ENCODE measurements around the gene TFR2. TPM values are rescaled to one million over a fixed set of nuclear protein-coding genes. Genes with fewer than 3 reads are reported as not detected.

The TFR2 gene
- total RNA-seq, 1 experiment from 2014 or later, result not detected

GRCh38 chr7:100573691-100574361 lies 67.5 kb downstream of the TFR2 start, which contains the start of gene SAP25:
TSS of gene SAP25 (minus strand) at chr7:100573900. CDS start at chr7:100573742, 158 bp downstream.
- Histone ChIP-seq H3K36me3 (ENCODE audit: low read depth, low read length) (no peaks in the 10 kb centered on the region), H3K27me3 (ENCODE audit: low read length) (no peaks in the 10 kb centered on the region), H3K9me2 (replicated peaks; ENCODE audit: low read length) (no peaks in the 10 kb centered on the region), H3K9ac (ENCODE audit: low read length) (no peak within 1 kb of the TSS), H2AFZ (ENCODE audit: low read length) (no peak within 1 kb of the TSS), H3K4me3 (ENCODE audit: low read length) (no peak within 1 kb of the TSS), H3K4me2 (ENCODE audit: low read length) (no peak within 1 kb of the TSS), H3K27ac (ENCODE audit: low read length) (no peak within 1 kb of the TSS), H4K20me1 (ENCODE audit: low read length) (no peaks in the 10 kb centered on the region), H3K9me3 (ENCODE audit: low read length) (no peaks in the 10 kb centered on the region), H3K79me2 (ENCODE audit: low read length) (no peaks in the 10 kb centered on the region), H3K4me1 (ENCODE audit: insufficient read depth, low read length) (no peaks in the 10 kb centered on the region; the same call in 1 of the 2 replicates), H3F3A (ENCODE audit: low read length, unreplicated experiment) (no peaks in the 10 kb centered on the region)
- DNase-seq (no peak), ATAC-seq (no peak)
- CTCF ChIA-PET, result no interaction called here
- TF ChIP-seq CTCF (conservative IDR thresholded peaks at IDR 0.05; ENCODE audit: low read depth, low read length) (no peak), EZH2phosphoT487 (IDR thresholded peaks at IDR 0.05; ENCODE audit: borderline replicate concordance, low read length) (no peak), EZH2 (IDR thresholded peaks at IDR 0.05; ENCODE audit: low read length, unreplicated experiment) (no peak)
- POLR2A ChIA-PET (ENCODE audit: unreplicated experiment), result no interaction called here
- no TSS peak for BruUV-seq (replicated peaks)
- intact Hi-C loops (cut with micrococcal nuclease), result no loop called here

- Histone ChIP-seq H3K9me2 (replicated peaks; ENCODE audit: low read length) (no peaks in the 10 kb centered on the region), H3K9ac (ENCODE audit: low read length) (no peak overlapping the region), H3K27ac (ENCODE audit: low read length) (no peak overlapping the region), H3K4me1 (ENCODE audit: insufficient read depth, low read length) (no peaks in the 10 kb centered on the region; the same call in 1 of the 2 replicates), H3K9me3 (ENCODE audit: low read length) (no peaks in the 10 kb centered on the region), H3K27me3 (ENCODE audit: low read length) (no peaks in the 10 kb centered on the region), H3F3A (ENCODE audit: low read length, unreplicated experiment) (no peaks in the 10 kb centered on the region), H3K79me2 (ENCODE audit: low read length) (no peaks in the 10 kb centered on the region), H4K20me1 (ENCODE audit: low read length) (no peaks in the 10 kb centered on the region), H3K4me3 (ENCODE audit: low read length) (no peak overlapping the region), H3K4me2 (ENCODE audit: low read length) (no peak overlapping the region), H3K36me3 (ENCODE audit: low read depth, low read length) (no peaks in the 10 kb centered on the region), H2AFZ (ENCODE audit: low read length) (no peak overlapping the region)
- ChIA-PET CTCF (interaction anchor here (0.5 to 0.6 kb wide), 2 partner anchors 91 to 118 kb away, joined by 3 to 4 read pairs; no protein-coding TSS in a partner anchor), POLR2A (ENCODE audit: unreplicated experiment) (no interaction called here)
- DNase-seq, result no peak
- no peak for ATAC-seq
- no TSS peak for BruUV-seq (replicated peaks)
- no peak for TF ChIP-seq EZH2phosphoT487 (IDR thresholded peaks at IDR 0.05; ENCODE audit: borderline replicate concordance, low read length)
- no peak for TF ChIP-seq EZH2 (IDR thresholded peaks at IDR 0.05; ENCODE audit: low read length, unreplicated experiment)
- intact Hi-C loops (cut with micrococcal nuclease), result no loop called here
Observed at GRCh38 chr7:100572949-100573675, 68.2 kb downstream of the TFR2 start.

GRCh38 chr7:100572281-100572948 lies 68.9 kb downstream of the TFR2 start:
- no peak overlapping the region for H3K27ac ChIP-seq (ENCODE audit: low read length)
- ChIA-PET CTCF (interaction anchor here (0.5 kb wide), 2 partner anchors 65 to 91 kb away, joined by 3 to 6 read pairs; no protein-coding TSS in a partner anchor), POLR2A (ENCODE audit: unreplicated experiment) (no interaction called here)

More at GRCh38 chr7:100572281-100572948, 68.9 kb downstream of the TFR2 start:
- DNase-seq (no peak), ATAC-seq (no peak)
- no TSS peak for BruUV-seq (replicated peaks)
- Histone ChIP-seq H2AFZ (ENCODE audit: low read length) (no peak overlapping the region), H3K27me3 (ENCODE audit: low read length) (no peaks in the 10 kb centered on the region), H4K20me1 (ENCODE audit: low read length) (no peaks in the 10 kb centered on the region), H3K4me1 (ENCODE audit: insufficient read depth, low read length) (no peaks in the 10 kb centered on the region; the same call in 1 of the 2 replicates), H3K9me2 (replicated peaks; ENCODE audit: low read length) (no peaks in the 10 kb centered on the region), H3K4me2 (ENCODE audit: low read length) (no peak overlapping the region), H3K4me3 (ENCODE audit: low read length) (no peak overlapping the region), H3K79me2 (ENCODE audit: low read length) (no peaks in the 10 kb centered on the region), H3K9ac (ENCODE audit: low read length) (no peak overlapping the region), H3F3A (ENCODE audit: low read length, unreplicated experiment) (no peaks in the 10 kb centered on the region), H3K36me3 (ENCODE audit: low read depth, low read length) (no peaks in the 10 kb centered on the region), H3K9me3 (ENCODE audit: low read length) (no peaks in the 10 kb centered on the region)
- intact Hi-C loops (cut with micrococcal nuclease), result no loop called here
- TF ChIP-seq EZH2phosphoT487 (IDR thresholded peaks at IDR 0.05; ENCODE audit: borderline replicate concordance, low read length) (no peak), CTCF (conservative IDR thresholded peaks at IDR 0.05; ENCODE audit: low read depth, low read length) (no peak), EZH2 (IDR thresholded peaks at IDR 0.05; ENCODE audit: low read length, unreplicated experiment) (no peak)
